GM18519 (cell line): ENCODE results near the gene ZNF723.
"Not testable (repeated sequence)": the region's sequence is repeated elsewhere in the genome, so short reads cannot be mapped to it uniquely, and the experiment has no call there.

Experiments
- ATAC-seq: cut with Tn5 transposase; IDR thresholded peaks from one replicate; pipeline ENCODE4 v1.9.1; 2021; ENCODE audit warnings: mild to moderate bottlenecking, moderate library complexity; ENCODE audit not compliant: unreplicated experiment, low FRiP score

ZNF723 gene

DNA sequence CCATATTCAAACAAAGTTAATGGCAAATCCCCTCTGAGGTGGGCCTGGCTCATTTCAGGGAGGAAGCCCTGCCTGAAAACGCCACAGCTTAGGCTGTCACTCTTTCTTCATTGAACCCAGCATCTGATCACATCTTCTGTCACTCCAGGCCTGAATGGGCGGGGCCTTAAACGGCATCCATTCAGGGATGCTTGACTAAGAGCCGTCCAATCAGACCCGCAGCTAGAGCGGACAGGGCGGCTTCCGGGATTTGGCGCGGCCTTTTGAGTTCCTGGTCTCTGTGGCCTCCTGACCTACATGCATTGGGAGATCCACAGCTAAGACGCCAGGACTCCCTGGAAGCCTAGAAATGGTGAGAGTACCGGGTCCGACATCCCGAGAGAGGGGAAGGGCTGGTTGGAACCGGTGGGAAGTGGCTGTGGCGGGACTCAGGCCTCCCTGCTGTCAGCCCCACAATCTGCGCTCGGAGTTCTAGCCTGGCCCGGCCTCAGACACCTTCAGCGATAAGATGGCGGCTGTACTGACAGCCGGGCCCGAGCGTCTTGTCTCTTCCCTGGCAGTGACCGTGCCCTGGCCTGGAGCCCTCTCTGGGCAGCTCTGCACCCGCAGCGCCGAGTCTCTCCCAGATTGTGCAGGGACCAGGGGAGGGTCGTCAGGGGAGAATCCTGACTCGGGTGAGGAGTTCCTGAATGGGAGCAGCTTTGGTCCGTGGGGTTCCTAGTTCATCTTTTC, at the start of gene ZNF723:
Gene ZNF723, plus strand, starts transcription at position 261 of the 732 bp plus-strand sequence. Its CDS starts 89 bp downstream, at position 350.
- ATAC-seq, result no peak

DNA sequence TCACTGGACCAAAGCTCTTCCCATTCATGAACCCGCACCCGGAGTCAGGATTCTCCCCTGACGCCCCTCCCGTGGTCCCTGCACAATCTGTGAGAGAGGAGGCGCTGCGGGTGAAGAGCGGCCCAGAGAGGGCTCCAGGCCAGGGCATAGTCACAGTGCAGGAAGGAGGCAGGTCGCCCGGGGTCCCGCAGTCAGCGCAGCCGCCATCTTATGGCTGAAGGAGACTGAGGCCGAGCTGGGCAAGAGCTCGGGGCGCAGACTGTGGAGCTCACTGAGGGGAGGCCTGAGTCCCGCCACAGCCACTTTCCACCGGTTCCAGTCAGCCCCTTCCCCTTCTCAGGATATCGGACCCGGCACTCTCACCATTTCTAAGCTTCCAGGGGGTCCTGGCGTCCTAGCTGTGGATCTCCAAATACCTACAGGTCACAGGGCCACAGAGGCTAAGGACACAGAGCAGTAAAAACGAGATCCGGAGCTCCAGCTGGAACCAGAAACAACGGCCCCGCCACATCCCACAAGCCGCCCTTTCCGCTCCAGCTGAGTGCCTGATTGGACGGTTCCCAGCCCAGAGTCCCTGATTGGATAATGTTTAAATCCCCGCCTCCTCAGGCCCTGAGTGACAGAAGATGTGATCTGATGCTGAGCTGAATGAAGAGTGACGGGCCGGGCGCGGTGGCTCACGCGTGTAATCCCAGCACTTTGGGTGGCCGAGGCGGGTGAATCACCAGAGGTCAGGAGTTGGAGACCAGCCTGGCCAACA, 48.3 kb upstream of the ZNF723 start, which contains the start of gene ZNF99:
Gene ZNF99, minus strand, starts transcription at position 501 of the 760 bp plus-strand sequence. Its CDS starts 135 bp downstream, at position 366.
- no peak for ATAC-seq

GRCh38 chr19:22792863-22793262, 39.2 kb upstream of the ZNF723 start:
- not testable (repeated sequence) for ATAC-seq

- no peak for ATAC-seq
Measured at GRCh38 chr19:22797040-22797439, 35.1 kb upstream of the ZNF723 start.

DNA sequence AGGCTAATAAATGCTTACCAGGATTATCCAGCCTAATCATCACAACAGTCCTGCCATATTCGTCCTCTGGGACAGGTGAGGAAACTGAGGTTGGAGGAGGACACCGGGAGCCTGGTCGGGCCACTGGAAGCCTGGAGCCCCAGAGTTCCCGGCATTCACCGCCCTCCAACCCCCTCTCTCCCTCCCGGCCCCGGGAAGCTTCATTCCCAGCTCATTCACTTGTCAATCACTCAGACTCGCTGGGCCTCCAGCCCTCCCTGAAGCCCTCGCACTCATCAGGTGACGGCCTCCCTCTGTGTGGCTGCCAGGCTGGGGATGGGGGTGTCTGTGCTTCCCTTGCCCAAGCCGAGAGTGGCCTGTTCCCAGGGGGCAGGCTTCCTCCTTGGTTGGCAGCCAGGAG, 25.7 kb upstream of the ZNF723 start:
- no peak for ATAC-seq

DNA sequence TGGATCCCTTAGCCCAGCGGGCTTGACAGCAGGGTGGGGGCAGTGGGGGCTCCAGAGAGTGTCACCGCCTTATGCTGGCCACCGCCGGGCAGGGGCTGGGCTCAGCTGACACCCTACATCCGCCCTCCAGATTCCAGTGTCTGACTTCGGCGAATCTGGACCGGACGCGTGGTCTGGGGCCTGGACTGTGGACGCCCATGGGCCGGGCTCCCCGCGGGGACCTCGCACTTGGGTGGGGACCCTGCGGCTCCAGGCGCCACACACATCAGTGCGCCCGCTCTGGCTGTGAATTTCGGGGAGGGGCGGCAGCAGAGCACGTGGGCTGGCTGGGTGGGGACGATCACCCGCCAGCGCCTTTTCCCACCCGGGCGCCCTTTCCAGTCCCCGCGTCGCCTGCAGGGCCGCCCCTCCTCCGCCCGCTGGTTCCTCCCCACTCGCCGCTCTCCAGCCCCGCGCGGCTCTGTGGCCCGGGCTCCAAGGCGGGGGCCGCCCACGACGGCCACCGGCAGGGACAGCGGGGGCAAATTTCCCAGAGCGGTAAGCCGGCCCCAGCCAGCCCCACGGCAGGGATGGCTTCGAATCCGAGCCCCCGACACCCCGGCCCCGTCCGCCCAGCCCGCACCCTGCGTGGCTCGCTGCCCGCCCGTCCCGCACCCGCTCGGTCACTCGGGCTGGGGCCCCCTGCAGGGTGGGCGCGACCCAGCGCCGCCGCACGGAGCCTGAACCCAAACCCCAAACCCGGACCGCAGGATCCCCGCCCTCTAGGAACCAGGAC, 24.8 kb upstream of the ZNF723 start:
- ATAC-seq, result no peak

GRCh38 chr19:22814124-22814523, 18.0 kb upstream of the ZNF723 start:
- no peak for ATAC-seq

- ATAC-seq, result no peak
Measured at GRCh38 chr19:22831211-22831610, 880 bp upstream of the ZNF723 start.

DNA sequence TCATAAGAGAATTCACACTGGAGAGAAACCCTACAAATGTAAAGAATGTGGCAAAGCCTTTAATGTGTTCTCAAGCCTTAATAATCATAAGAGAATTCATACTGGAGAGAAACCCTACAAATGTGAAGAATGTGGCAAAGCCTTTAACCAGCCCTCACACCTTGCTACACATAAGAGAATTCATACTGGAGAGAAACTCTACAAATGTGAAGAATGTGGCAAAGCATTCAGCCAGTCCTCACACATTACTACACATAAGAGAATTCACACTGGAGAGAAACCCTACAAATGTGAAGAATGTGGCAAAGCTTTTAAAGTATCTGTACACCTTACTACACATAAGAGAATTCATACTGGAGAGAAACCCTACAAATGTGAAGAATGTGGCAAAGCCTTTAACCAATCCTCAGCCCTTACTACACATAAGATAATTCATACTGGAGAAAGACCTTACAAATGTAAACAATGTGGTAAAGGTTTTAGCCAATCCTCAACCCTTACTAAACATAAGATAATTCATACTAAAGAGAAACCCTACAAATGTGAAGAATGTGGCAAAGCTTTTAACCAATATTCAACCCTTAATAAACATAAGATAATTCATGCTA, 25.7 kb downstream of the ZNF723 start:
- not testable (repeated sequence) for ATAC-seq

DNA sequence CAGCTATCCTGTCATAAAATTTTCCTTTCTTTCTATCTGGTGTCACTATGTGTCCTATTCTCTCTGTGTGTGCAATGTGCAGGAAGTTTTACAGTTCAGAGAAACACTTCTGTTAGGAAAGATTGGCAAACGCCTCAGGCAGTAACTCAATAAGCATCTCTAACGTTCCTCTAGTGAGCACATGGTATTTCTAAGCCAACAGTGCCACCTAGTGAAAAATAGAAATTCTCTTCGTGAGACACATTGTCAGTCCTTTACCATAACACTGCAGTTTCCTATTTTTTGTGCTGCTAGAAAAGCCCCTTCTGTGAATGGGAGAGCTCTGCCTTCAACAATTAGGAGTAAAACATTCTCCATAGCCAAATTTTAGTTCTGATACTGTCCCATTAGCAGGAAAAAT, 50.7 kb downstream of the ZNF723 start:
- no peak for ATAC-seq

- ATAC-seq, result no peak
Measured at GRCh38 chr19:22893855-22894270, 61.8 kb downstream of the ZNF723 start.

- no peak for ATAC-seq
Measured at GRCh38 chr19:22901431-22902130, 69.5 kb downstream of the ZNF723 start.
